Natural killer cell (primary cell): Measurements from ENCODE around the gene NAALADL2. TPM values are rescaled to one million over a fixed set of nuclear protein-coding genes. Genes with fewer than 3 reads are reported as not detected.

Source experiments
- ATAC-seq, 3 donors: fragments of 150-1000 bp in 2 of 3; fragments of 200-7000 bp in 1 of 3; cut with Tn5 transposase; 1 replicate in 1 of 3; 2 replicates in 2 of 3; pipeline ENCODE4 v1.10.0; 2021; ENCODE audit warnings: mild to moderate bottlenecking in 2 of 3, moderate library complexity in 2 of 3
- DNase-seq, 2 donors: peaks; one replicate each; pipeline versions ENCODE4 v3.0.0 to v3.0.0-alpha.2; 2013 to 2021; ENCODE audit warnings: mixed read lengths in 1 of 2
- H3K27ac ChIP-seq: one replicate; pipeline ENCODE4 v1.5.1; 2013; ENCODE audit warnings: mild to moderate bottlenecking, low read length
- H3K27me3 ChIP-seq: one replicate; pipeline ENCODE4 v1.6.1; 2013; ENCODE audit warnings: low read length; ENCODE audit not compliant: control insufficient read depth, insufficient read depth
- H3K36me3 ChIP-seq: one replicate; pipeline ENCODE4 v1.6.1; 2013; ENCODE audit warnings: low read length; ENCODE audit not compliant: control insufficient read depth, insufficient read depth
- H3K4me1 ChIP-seq: one replicate; pipeline ENCODE4 v1.6.1; 2013; ENCODE audit warnings: low read length; ENCODE audit not compliant: control insufficient read depth, insufficient read depth
- H3K4me3 ChIP-seq: one replicate; pipeline ENCODE4 v1.5.1; 2013; ENCODE audit warnings: low read length
- H3K9me3 ChIP-seq: one replicate; pipeline ENCODE4 v1.6.1; 2013; ENCODE audit warnings: low read length; ENCODE audit not compliant: control insufficient read depth, insufficient read depth
- H3K27ac Mint-ChIP-seq, 2 donors: one replicate each; pipeline ENCODE4 v1.8.0; 2022; ENCODE audit warnings: mild to moderate bottlenecking in 2 of 2, mixed read lengths in 2 of 2, moderate library complexity in 1 of 2
- H3K27me3 Mint-ChIP-seq, 2 donors: one replicate each; pipeline ENCODE4 v1.8.0; 2022; ENCODE audit warnings: low read depth in 2 of 2, mixed read lengths in 2 of 2
- H3K36me3 Mint-ChIP-seq: one replicate; pipeline ENCODE4 v1.8.0; 2022; ENCODE audit warnings: mixed read lengths
- H3K4me1 Mint-ChIP-seq, 2 donors: one replicate each; pipeline ENCODE4 v1.8.0; 2022; ENCODE audit warnings: mixed read lengths in 2 of 2
- H3K4me3 Mint-ChIP-seq: one replicate; pipeline ENCODE4 v1.8.0; 2022; ENCODE audit warnings: mild to moderate bottlenecking, moderate library complexity, mixed read lengths
- H3K9me3 Mint-ChIP-seq, 2 donors: one replicate each; pipeline ENCODE4 v1.8.0; 2022; ENCODE audit warnings: mixed read lengths in 2 of 2
- CTCF ChIP-seq: fragments of 200-600 bp; IDR thresholded peaks from one replicate; pipeline ENCODE4 v1.8.0; 2022; ENCODE audit warnings: antibody characterized with exemption
- WGBS: methylation state at CpG from one replicate; pipeline ENCODE4 v1.1.7; 2013; ENCODE audit warnings: missing lambda C conversion rate; ENCODE audit not compliant: insufficient coverage; 5-methylcytosine and 5-hydroxymethylcytosine counted together
- intact Hi-C: fragments of 100-400 bp; cut with micrococcal nuclease; formaldehyde crosslinking; loops from one replicate; pipeline ENCODE4 v1.14.2; 2022
- total RNA-seq, 4 donors: library from RNA; stranded (reverse); fragments of 120-200 nt in 1 of 4; gene quantifications; one replicate each; pipeline versions ENCODE4 v1.2.3 to v1.2.4, GENCODE V29; 2013 to 2022

Gene NAALADL2
- total RNA-seq, 3 donors from 2014 or later (not counting 1 experiment from before 2014, with no cell fraction given): not detected

DNA sequence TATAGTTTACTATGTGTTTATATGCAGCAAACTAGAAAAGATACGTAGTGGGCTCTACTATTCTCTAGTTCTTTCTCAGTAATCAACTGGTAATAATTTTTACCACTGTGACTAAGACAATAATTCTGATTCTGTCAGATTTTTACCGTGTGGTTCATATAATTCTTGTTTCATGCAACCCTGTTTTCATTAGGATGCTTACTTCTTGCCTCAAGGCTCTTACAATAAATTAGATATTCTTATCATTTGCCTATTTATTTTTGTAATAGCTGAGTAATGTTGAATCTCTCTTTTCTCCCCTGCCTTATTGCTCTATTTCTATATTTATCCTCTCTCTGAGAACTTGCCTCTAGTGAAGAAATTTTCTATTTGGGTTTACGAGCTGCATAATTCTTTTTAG is 524.7 kb downstream of the NAALADL2 start:
- Mint-ChIP-seq H3K27ac (no peak overlapping the region), H3K36me3 (no peaks in the 10 kb centered on the region), H3K4me1 (no peaks in the 10 kb centered on the region), H3K9me3 (peaks cover 2 to 9% of the 10 kb centered on the region in 2 donors), H3K27me3 (no peaks in the 10 kb centered on the region), H3K4me3 (no peak overlapping the region)
- H3K27me3 ChIP-seq: no peaks in the 10 kb centered on the region
- TF ChIP-seq CTCF: no peak
- H3K4me1 ChIP-seq: no peaks in the 10 kb centered on the region
- ATAC-seq (no peak), DNase-seq (no peak)
- H3K27ac ChIP-seq: no peak overlapping the region
- H3K9me3 ChIP-seq: no peaks in the 10 kb centered on the region
- intact Hi-C loops: no loop called here
- WGBS: 89% methylated on average over 2 of the region's 3 CpGs
- no peaks in the 10 kb centered on the region for H3K36me3 ChIP-seq
- no peak overlapping the region for H3K4me3 ChIP-seq

- DNase-seq (no peak), ATAC-seq (no peak)
- no peak overlapping the region for H3K4me3 Mint-ChIP-seq
- H3K36me3 ChIP-seq: no peaks in the 10 kb centered on the region
- no peak overlapping the region for H3K4me3 ChIP-seq
- H3K27ac Mint-ChIP-seq: no peak overlapping the region
- no peaks in the 10 kb centered on the region for H3K4me1 Mint-ChIP-seq
- no peak overlapping the region for H3K27ac ChIP-seq
- intact Hi-C loops: no loop called here
- TF ChIP-seq CTCF: no peak
- H3K27me3 Mint-ChIP-seq: no peaks in the 10 kb centered on the region
- H3K36me3 Mint-ChIP-seq: no peaks in the 10 kb centered on the region
- no peaks in the 10 kb centered on the region for H3K4me1 ChIP-seq
- H3K27me3 ChIP-seq: no peaks in the 10 kb centered on the region
- no peaks in the 10 kb centered on the region for H3K9me3 ChIP-seq
- peaks cover 2 to 7% of the 10 kb centered on the region in 2 donors for H3K9me3 Mint-ChIP-seq
Observed at GRCh38 chr3:175384569-175384968, 525.4 kb downstream of the NAALADL2 start.

- no peak for ATAC-seq
Observed at GRCh38 chr3:175386630-175387029, 527.5 kb downstream of the NAALADL2 start.

More at GRCh38 chr3:175386630-175387029, 527.5 kb downstream of the NAALADL2 start:
- TF ChIP-seq CTCF: no peak
- H3K27ac Mint-ChIP-seq: no peak overlapping the region
- WGBS: 59% methylated on average over 3 of the region's 3 CpGs
- Histone ChIP-seq H3K4me1 (no peaks in the 10 kb centered on the region), H3K36me3 (no peaks in the 10 kb centered on the region), H3K27ac (no peak overlapping the region), H3K4me3 (no peak overlapping the region), H3K9me3 (no peaks in the 10 kb centered on the region), H3K27me3 (no peaks in the 10 kb centered on the region)
- no peaks in the 10 kb centered on the region for H3K4me1 Mint-ChIP-seq
- intact Hi-C loops: no loop called here
- no peak overlapping the region for H3K4me3 Mint-ChIP-seq
- no peaks in the 10 kb centered on the region for H3K27me3 Mint-ChIP-seq
- DNase-seq: no peak
- no peaks in the 10 kb centered on the region for H3K36me3 Mint-ChIP-seq
- H3K9me3 Mint-ChIP-seq: peaks cover 2 to 11% of the 10 kb centered on the region in 2 donors
